Measurements from ENCODE around the gene SERPINI1. TPM values are rescaled to one million over a fixed set of nuclear protein-coding genes. Genes with fewer than 3 reads are reported as not detected.

The SERPINI1 gene
- total and polyA plus RNA-seq, 2 of the 8 experiments (the other 6 are each of a cell fraction or from before 2014, with no cell fraction given), result 5.3 to 9.9 TPM

- TF ChIP-seq CHD7 (IDR thresholded peaks at IDR 0.05; ENCODE audit: insufficient replicate concordance, low read length), result no peak
- no peak for TF ChIP-seq TEAD4 (IDR thresholded peaks at IDR 0.05; ENCODE audit: low read depth, low read length)
- TF ChIP-seq RAD21 (IDR thresholded peaks at IDR 0.05 in 1 of 2, conservative IDR thresholded peaks at IDR 0.05 in 1 of 2; ENCODE audit: low read depth in 2 of 2, low read length in 2 of 2), result no peak; a peak in 1 of 4 replicates
- TF ChIP-seq GTF2F1 (IDR thresholded peaks at IDR 0.05; ENCODE audit: borderline replicate concordance, low read depth, low read length), result no peak
- no peak for TF ChIP-seq YY1 (IDR thresholded peaks at IDR 0.05; ENCODE audit: low read depth, low read length)
- no peak for TF ChIP-seq EGR1 (IDR thresholded peaks at IDR 0.05; ENCODE audit: borderline replicate concordance, low read depth, low read length)
- no peak for TF ChIP-seq KDM5A (IDR thresholded peaks at IDR 0.05; ENCODE audit: low read length)
- no peak for TF ChIP-seq SP4 (IDR thresholded peaks at IDR 0.05; ENCODE audit: low read length)
- TF ChIP-seq RFX5 (IDR thresholded peaks at IDR 0.05; ENCODE audit: borderline replicate concordance, low read depth, low read length), result no peak
- no peak for TF ChIP-seq MAX (IDR thresholded peaks at IDR 0.05)
- no peak for TF ChIP-seq TAF7 (optimal IDR thresholded peaks at IDR 0.05; ENCODE audit: borderline replicate concordance, low read depth, low read length)
- no peak for TF ChIP-seq SAP30 (IDR thresholded peaks at IDR 0.05; ENCODE audit: insufficient read depth, insufficient replicate concordance, low read length)
Measured at GRCh38 chr3:167837466-167837865, 101.9 kb downstream of the SERPINI1 start (continued).

Measured in H1 (cell line).